CD4-positive, alpha-beta T cell (primary cell): Measurements from ENCODE around the gene DEGS2. TPM values are rescaled to one million over a fixed set of nuclear protein-coding genes. Genes with fewer than 3 reads are reported as not detected.

Experiments
- ATAC-seq: fragments of 200-7000 bp; cut with Tn5 transposase; one replicate; pipeline ENCODE4 v1.10.0; 2022; ENCODE audit warnings: mild to moderate bottlenecking; ENCODE audit not compliant: poor library complexity
- CTCF ChIA-PET: fragments of 350-600 bp; sonication (Branson Sonifier 250); formaldehyde crosslinking; loops from one replicate; lab custom pipeline; 2021; ENCODE audit warnings: antibody characterized with exemption, inconsistent platforms; lab: Charles Lee
- POLR2A ChIA-PET: fragments of 350-600 bp; sonication (Branson Sonifier 250); formaldehyde crosslinking; loops from one replicate; lab custom pipeline; 2021; ENCODE audit warnings: antibody characterized with exemption, inconsistent platforms; lab: Charles Lee
- DNase-seq, 14 experiments: peaks; one replicate each; pipeline ENCODE4 v3.0.0-alpha.2; 2013 to 2020; ENCODE audit warnings: mixed read lengths in 2 of 14
- H3K27ac ChIP-seq, 2 donors: one replicate each; pipeline versions ENCODE4 v1.5.1 to v1.7.0; 2013; ENCODE audit warnings: low read length in 2 of 2, low read depth in 1 of 2, mild to moderate bottlenecking in 1 of 2
- H3K27me3 ChIP-seq, 2 experiments: 1 replicate in 1 of 2; 2 replicates in 1 of 2; pipeline versions ENCODE4 v1.6.1 to v1.7.0; 2013; ENCODE audit warnings: low read length in 2 of 2, control low read depth in 1 of 2, mild to moderate bottlenecking in 1 of 2, moderate library complexity in 1 of 2; ENCODE audit not compliant: insufficient read depth in 2 of 2, control insufficient read depth in 1 of 2
- H3K36me3 ChIP-seq: one replicate; pipeline ENCODE4 v1.6.1; 2013; ENCODE audit warnings: low read length, control low read depth; ENCODE audit not compliant: insufficient read depth
- H3K4me1 ChIP-seq: one replicate; pipeline ENCODE4 v1.6.1; 2013; ENCODE audit warnings: low read length, control low read depth; ENCODE audit not compliant: insufficient read depth
- H3K4me3 ChIP-seq: one replicate; pipeline ENCODE4 v1.5.1; 2013; ENCODE audit warnings: mild to moderate bottlenecking, low read length, moderate library complexity
- H3K9me3 ChIP-seq, 2 experiments: 1 replicate in 1 of 2; 2 replicates in 1 of 2; pipeline versions ENCODE4 v1.6.1 to v1.7.0; 2013; ENCODE audit warnings: low read length in 2 of 2, mild to moderate bottlenecking in 2 of 2, control low read depth in 1 of 2, moderate library complexity in 1 of 2; ENCODE audit not compliant: control insufficient read depth in 1 of 2, insufficient read depth in 1 of 2
- H3K27ac Mint-ChIP-seq: one replicate; pipeline ENCODE4 v1.8.0; 2020; ENCODE audit warnings: mixed read lengths
- H3K27me3 Mint-ChIP-seq: one replicate; pipeline ENCODE4 v1.8.0; 2021; ENCODE audit warnings: mixed read lengths
- H3K36me3 Mint-ChIP-seq: one replicate; pipeline ENCODE4 v1.8.0; 2021; ENCODE audit warnings: low read depth, mixed read lengths
- H3K4me1 Mint-ChIP-seq: one replicate; pipeline ENCODE4 v1.8.0; 2021; ENCODE audit warnings: low read depth, mixed read lengths
- H3K4me3 Mint-ChIP-seq: one replicate; pipeline ENCODE4 v1.8.0; 2020; ENCODE audit warnings: mild to moderate bottlenecking, mixed read lengths
- H3K9me3 Mint-ChIP-seq: one replicate; pipeline ENCODE4 v1.8.0; 2020; ENCODE audit warnings: mixed read lengths
- CTCF ChIP-seq: fragments of 200-600 bp; IDR thresholded peaks from one replicate; pipeline ENCODE4 v1.8.0; 2022; ENCODE audit warnings: antibody characterized with exemption, mild to moderate bottlenecking
- intact Hi-C, 2 experiments: fragments of 100-400 bp; cut with DNase I in 1 of 2; cut with micrococcal nuclease in 1 of 2; formaldehyde crosslinking; loops; one replicate each; pipeline versions ENCODE4 v1.15.1 to v1.9.0; 2023 to 2025; cut with DNase I, micrococcal nuclease
- total RNA-seq, 174 experiments: library from RNA in 2 of 174; stranded (reverse) in 2 of 174; gene quantifications; one replicate each; pipeline ENCODE4 v1.2.3 and lab custom pipeline; 2021 to 2026

DEGS2 gene
- total RNA-seq, 2 experiments from 2014 or later: 0.11 TPM; not detected in 1

- Histone ChIP-seq H3K27ac (no peak overlapping the region), H3K36me3 (no peaks in the 10 kb centered on the region), H3K4me3 (no peak overlapping the region), H3K4me1 (no peaks in the 10 kb centered on the region), H3K9me3 (no peaks in the 10 kb centered on the region), H3K27me3 (no peaks in the 10 kb centered on the region)
- Mint-ChIP-seq H3K36me3 (no peaks in the 10 kb centered on the region), H3K27me3 (no peaks in the 10 kb centered on the region), H3K4me1 (no peaks in the 10 kb centered on the region), H3K9me3 (no peaks in the 10 kb centered on the region), H3K27ac (no peak overlapping the region), H3K4me3 (no peak overlapping the region)
- ATAC-seq (no peak), DNase-seq (no peak)
- no peak for TF ChIP-seq CTCF
- POLR2A ChIA-PET: interaction anchor here (0.6 kb wide), 1 partner anchor 120 kb away, joined by 3 read pairs; no protein-coding TSS in a partner anchor
- CTCF ChIA-PET: no interaction called here
- intact Hi-C loops: no loop called here
These were observed 42.3 kb upstream of the DEGS2 start for GRCh38 chr14:100201701-100202100.

GRCh38 chr14:100200311-100200710 is 40.9 kb upstream of the DEGS2 start:
- POLR2A ChIA-PET: no interaction called here
- no peaks in the 10 kb centered on the region for H3K9me3 Mint-ChIP-seq
- H3K27ac Mint-ChIP-seq: no peak overlapping the region
- ATAC-seq (no peak), DNase-seq (no peak)
- no peak overlapping the region for H3K27ac ChIP-seq
- H3K27me3 ChIP-seq: no peaks in the 10 kb centered on the region
- no peaks in the 10 kb centered on the region for H3K4me1 Mint-ChIP-seq
- intact Hi-C loops: no loop called here
- no peaks in the 10 kb centered on the region for H3K9me3 ChIP-seq
- H3K36me3 Mint-ChIP-seq: no peaks in the 10 kb centered on the region
- no peak overlapping the region for H3K4me3 Mint-ChIP-seq
- no peak for TF ChIP-seq CTCF
- H3K4me1 ChIP-seq: no peaks in the 10 kb centered on the region
- H3K4me3 ChIP-seq: no peak overlapping the region
- H3K36me3 ChIP-seq: no peaks in the 10 kb centered on the region
- CTCF ChIA-PET: no interaction called here
- no peaks in the 10 kb centered on the region for H3K27me3 Mint-ChIP-seq

- POLR2A ChIA-PET: no interaction called here
- no peaks in the 10 kb centered on the region for H3K27me3 ChIP-seq
- CTCF ChIA-PET: no interaction called here
- no peak for TF ChIP-seq CTCF
- Mint-ChIP-seq H3K36me3 (no peaks in the 10 kb centered on the region), H3K9me3 (no peaks in the 10 kb centered on the region), H3K27me3 (no peaks in the 10 kb centered on the region), H3K4me3 (no peak overlapping the region), H3K27ac (no peak overlapping the region), H3K4me1 (no peaks in the 10 kb centered on the region)
- H3K27ac ChIP-seq: no peak overlapping the region
- ATAC-seq (no peak), DNase-seq (no peak)
- no peaks in the 10 kb centered on the region for H3K9me3 ChIP-seq
- intact Hi-C loops: no loop called here
- H3K36me3 ChIP-seq: no peaks in the 10 kb centered on the region
- H3K4me1 ChIP-seq: no peaks in the 10 kb centered on the region
- no peak overlapping the region for H3K4me3 ChIP-seq
These were observed 39.9 kb upstream of the DEGS2 start for GRCh38 chr14:100199240-100199860.
